ENCODE measurements around the gene PPM1H.

DNA sequence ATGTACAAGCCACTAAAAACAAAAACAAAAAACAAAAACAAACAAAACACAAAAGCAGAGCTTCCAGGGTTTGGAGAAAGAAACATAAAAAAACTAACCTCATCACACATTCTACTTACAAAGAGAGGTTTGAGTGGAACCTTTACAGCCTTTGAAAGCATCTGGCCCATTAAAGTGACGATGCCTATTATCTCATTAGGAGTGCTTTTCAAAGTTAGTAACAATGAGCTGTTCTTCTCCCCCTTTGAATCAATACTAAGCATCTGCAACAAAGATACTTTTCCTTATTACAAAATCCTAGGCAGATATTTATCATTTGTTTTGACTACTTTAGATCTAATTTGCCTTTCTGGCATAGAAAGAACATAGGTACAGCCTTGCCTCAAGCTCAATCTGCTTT, 217.3 kb downstream of the PPM1H start:
- TF ChIP-seq CREM (CRISPR knock-in tag; IDR thresholded peaks at IDR 0.05) (no peak), ESRRA (CRISPR knock-in tag; IDR thresholded peaks at IDR 0.05; ENCODE audit: borderline replicate concordance) (no peak)

Measured in WTC11 (cell line).